ENCODE data around the gene SLC19A1.

Gene SLC19A1

DNA sequence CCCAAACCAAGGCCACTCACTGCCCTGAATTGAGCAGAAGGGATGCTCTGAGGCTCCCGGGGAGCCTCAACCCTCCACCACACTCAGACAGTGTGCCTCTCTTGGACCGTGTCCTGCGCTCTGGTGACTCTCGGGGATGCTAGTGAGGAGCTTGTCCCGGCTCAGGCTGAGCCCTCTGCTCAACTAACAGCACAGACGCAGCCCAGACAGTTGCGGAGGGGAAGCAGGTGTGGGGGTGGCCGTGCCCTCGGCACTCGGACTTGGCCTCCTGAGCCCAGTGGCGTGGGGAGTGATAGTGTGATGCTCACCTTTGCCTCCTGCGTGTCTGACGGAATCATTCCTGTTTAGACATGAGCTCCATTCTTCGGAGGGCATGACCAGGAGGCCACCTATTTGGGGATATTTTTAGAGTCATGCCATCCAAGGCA lies 15.4 kb upstream of the SLC19A1 start:
- no peak for DNase-seq

DNA sequence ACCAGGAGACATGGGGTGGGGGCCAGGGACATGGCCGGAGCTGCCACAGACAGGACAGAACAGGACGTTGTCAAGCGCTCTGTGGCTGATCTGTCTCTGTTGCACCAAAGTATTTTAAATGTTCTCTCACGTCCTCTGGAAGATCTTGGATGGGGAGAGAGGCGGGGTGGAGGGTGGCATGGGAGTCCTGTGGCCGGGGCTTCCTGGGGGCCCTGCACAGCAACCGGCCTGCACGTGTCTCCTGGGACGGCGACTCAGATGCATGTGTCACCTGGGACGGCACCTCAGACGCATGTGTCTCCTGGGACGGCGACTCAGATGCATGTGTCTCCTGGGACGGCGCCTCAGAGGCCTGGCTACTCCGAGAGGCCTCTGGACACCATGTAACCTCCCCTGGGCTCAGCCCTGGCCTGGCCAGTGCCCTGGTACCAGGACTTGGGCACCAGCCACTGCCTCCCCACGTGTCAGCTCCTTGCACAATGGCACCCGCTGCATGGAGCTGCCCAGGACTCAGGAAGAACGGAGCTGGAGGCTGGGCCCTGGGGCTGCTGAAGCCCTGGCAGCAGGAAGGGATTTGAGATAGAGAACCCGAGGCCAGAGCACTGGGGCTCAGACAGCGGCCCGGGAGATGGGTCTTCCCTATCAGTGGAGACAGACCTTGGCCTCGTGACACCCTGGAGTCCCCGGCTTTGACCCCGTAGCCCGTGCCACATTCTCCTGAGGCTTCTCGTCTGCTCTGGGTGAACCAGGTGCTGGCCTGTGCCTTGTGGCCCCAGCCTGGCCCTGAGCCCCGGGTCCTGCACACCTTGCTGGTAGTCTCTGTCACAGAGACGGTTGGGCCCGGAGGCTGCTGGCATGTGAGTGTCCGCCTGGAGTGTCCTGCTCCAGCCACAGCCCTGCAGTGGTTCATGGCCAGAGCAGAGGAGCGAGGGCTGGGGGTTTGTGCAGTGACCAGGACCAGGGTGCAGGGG lies 14.7 kb upstream of the SLC19A1 start:
- DNase-seq = no peak

DNA sequence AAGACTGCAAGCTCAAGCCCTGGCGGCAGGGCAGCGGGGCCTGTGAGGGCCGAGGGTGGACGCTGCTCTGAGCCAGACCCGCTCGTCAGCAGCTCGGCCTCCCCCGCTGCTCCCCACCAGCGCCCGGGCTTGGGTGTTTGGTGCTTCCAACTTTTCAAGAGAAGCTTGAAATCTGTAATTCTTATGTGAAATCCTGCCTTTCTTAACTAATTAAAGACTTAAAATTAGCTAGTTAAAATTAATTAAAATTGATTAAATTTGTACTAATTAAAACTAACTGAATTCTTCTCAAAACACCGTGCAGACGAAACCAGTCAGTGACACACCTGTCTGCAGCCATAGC lies 14.0 kb upstream of the SLC19A1 start:
- no peak for DNase-seq

DNA sequence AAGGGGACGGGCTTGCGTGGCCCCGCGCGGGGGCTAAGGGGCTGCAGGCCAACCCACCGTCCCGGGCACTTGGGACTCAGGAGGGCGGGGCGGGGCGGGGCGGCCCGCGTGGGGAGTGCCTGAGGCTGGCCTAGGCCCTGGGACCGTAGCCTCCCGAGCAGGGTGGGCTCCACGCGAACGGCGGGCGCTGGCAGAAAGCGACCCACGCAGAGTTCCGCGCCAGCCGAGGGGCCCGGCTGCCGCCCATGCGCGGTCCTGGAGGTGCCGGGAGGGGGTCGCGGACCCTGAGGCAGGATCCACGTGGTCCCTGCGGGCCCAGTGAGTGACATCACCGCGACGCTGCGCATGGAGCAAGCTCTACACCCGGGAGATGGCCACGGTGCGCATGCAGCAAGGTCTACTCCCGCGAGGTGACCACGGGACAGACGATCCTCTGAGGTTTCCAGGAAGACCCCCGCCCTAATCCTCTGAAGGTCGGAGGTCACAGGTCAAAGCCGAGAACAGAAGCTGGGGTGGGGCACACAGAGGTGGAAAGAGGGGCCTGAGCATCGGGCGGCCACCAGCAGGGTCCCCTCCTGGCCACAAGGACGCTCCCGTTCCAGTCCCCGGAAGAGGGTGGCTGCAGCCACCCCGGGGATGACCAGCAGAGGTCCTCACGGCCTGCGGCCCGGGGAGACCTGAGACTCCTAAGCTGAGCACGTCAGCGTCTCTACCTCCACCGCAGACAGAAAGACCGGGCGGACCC lies 13.5 kb upstream of the SLC19A1 start:
- no peak for DNase-seq

DNA sequence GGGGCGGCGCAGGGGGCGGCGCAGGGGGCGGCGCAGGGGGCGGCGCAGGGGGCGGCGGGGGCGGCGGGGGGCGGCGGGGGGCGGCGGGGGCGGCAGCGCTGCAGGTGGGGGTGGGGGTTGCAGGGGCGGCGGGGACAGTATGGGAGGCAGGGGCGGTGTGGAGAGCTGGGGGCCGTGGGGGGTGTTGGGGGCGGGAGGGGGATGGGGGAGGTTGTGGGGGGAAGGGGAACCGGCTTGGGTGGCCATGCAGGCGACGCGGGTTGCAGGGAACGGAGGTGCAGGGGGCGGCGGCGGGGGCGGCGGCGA lies 13.0 kb upstream of the SLC19A1 start:
- DNase-seq = no peak

DNA sequence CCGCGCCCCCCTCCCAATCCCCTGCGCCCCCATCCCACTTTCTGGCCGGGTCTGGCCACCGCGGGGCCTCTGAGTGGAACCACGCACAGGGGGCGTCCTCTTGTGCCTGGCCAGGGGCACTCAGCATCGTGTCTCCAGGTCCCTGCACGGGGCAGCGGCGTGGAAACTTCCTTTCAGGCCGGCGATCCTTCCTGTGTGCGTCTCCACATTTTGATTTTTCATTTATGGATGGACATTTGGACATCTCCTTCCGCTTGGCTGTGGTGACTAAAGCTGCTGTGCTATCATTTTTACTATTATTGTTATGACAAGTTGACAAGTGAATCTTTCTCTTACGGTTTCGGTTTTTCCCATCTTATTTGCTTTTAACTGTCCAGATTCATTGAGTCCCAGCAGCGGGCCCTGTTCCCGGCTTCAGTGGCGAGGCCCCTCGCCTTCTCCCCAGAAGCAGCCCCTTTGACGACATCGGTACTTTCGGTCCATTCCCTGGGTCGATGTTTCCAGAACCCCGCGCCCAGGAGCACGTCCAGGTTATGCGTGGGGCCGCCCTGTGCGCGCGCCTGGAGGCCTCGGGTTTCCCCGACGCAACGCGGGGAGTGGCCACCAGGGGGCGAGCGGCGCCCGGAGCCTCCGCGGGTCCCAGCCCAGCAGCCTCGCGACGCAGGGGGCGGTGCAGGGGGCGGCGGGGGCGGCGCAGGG lies 12.4 kb upstream of the SLC19A1 start:
- DNase-seq = no peak

DNA sequence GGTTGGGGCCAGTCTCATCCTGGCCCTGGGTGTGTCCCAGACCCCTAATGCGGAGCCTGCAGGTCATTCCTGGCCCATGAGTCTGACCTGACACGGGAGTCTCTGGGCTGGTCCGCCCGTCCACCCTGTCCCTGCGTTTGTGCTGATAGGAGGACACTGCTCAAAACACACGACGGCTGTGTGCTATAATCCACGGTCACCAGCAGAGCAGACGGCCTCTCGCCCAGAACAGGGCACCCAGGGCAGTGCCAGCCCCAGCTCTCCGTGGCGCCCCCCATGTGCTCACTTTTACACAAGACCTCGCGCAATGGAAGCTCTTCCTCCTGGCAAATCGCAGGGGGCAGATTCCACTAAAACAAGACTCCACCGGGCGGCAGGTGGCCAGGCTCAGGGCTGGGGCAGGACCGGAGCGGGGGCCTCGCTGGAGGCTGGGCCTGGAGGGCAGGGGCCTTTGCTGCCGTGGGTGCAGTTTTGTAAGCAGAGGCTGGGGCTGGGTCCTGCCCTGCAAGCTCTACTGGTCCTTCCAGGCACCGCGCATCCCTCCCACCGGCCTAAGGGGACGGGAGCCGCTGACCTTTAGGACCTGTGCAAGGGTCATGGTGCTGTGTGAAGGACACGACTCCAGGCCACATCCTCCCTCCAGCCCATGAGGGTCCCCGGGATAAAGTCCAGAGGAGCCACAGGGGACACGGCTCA lies 10.6 kb upstream of the SLC19A1 start:
- no peak for DNase-seq

DNA sequence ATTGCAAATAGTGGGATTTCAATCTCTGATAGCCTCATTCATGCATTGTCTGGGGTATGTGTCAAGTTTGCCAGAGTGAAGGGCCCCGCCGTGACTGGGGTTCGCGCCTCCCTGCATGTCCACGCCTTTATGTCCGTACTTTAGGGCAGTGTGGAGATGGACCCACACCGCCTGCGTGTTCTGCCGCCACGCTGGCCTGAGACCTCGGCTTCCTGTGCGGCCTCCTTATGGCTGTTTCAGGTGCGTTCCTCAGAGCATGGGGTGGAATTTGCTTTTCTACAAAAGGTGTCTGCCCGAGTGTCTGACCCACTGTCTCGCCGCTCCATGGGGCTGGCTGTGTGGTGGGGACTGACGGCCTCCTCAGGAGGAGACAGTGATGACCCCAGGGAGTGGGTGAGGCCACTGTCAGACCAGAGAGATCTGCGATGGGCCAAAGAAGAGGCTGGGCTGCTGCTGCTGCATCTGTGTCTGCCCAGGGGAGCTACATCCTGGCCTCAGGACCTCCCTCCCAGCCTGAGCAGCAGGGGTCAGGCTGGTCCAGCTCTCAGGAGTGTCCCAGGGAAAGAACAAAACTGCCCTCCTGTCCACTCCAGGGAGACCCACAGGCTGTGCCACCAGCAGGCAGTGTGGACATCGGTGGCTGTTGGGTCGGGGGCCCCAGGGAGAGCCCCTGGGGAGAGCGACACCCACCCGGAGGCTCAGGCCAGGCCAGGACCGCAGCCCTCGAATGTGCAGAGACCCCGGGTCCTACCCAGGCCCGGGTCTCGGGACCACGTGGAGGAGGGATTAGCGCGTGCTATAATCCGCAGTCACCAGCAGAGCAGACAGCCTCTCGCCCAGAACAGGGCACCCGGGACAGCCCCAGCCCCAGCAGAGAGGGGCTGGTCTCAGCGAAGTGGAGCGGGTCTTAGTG lies 9.8 kb upstream of the SLC19A1 start:
- DNase-seq = no peak

DNA sequence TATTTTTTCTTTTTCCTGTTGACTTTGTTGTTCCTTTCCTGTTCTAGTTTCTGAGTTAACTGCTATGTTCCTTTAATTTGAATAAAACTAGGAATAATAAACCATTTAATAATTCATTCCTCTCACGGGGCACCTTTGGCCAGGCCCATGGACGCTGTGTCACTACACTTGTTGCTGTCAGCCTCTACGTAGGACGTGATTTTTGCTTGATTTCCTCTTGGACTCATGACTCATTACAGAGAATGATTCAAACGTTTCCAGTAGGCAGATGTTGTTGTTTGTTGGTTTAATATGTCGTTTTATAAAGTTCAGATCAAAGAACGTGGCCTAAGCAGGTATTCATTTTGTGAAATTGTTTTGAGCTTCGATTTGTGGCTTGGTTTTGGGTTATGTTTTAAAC lies 9.1 kb upstream of the SLC19A1 start:
- DNase-seq = no peak

DNA sequence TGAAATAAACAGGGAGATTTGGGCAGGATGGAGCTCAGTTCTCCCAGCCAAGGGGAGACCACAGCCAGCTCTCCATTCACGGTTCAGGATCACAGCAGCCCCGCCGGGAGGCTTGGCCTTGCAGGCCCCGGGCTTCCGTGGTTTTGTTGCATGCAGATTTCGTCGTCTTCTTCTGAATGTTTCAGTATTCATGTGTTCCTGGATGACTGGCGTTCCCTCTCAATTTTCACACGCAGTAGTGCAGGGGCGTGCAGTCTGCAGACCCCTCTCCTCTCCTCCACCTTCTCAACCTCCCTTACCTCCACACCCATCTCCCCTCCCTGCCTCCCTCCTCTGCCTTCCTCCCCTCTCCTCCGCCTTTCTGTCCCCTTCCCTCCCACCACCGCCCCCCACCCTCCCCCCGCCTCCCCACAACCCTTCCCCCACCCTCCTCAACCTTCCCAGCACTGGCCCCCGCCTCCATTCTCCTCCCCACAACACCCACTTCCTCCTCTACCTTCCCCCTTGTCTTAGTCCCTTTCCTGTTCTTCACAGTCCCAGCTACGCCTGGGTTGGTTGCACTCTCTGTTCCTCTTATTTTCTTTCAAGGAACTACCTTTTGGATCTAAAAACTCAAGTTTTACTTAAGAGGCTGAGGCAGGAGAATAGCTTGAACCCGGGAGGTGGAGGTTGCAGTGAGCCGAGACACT lies 8.4 kb upstream of the SLC19A1 start:
- no peak for DNase-seq

DNA sequence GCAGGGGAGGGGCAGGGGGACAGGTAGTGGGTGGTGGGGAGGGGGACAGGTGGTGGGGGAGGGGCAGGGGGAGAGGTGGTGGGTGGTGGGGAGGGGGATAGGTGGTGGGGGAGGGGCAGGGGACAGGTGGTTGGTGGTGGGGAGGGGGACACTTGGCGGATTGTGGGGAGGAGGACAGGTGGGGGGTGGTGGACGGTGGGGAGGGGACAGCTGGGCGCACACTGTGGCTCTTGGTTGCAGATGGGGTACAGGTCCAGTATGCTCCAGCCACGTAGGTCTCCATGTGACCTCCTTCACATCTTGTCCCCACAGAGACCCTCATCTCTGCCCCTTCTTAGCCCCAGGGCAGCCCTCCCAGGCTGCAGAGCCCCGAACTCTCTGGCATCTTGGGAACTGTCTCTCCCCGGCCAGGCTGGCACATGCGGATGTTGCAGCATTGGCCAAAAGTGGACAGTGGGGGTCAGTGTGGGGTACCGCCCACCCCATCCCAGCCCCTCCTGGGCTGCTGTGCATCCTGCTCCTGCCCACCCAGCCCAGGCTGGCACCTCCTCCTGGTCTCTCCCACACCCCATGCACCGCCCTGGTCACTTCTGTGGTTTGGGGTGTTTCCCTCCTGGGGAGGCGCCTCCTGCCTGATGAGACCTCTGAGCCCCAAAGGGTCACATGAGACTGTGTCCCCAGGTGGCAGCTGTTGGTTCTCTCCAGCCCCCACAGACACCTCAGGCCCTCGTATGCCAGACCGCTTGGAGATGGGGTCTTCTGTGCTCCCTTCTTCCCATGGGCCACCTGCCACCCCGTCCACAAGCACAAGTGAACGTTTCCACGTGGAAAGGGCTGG lies 7.6 kb upstream of the SLC19A1 start:
- no peak for DNase-seq

DNA sequence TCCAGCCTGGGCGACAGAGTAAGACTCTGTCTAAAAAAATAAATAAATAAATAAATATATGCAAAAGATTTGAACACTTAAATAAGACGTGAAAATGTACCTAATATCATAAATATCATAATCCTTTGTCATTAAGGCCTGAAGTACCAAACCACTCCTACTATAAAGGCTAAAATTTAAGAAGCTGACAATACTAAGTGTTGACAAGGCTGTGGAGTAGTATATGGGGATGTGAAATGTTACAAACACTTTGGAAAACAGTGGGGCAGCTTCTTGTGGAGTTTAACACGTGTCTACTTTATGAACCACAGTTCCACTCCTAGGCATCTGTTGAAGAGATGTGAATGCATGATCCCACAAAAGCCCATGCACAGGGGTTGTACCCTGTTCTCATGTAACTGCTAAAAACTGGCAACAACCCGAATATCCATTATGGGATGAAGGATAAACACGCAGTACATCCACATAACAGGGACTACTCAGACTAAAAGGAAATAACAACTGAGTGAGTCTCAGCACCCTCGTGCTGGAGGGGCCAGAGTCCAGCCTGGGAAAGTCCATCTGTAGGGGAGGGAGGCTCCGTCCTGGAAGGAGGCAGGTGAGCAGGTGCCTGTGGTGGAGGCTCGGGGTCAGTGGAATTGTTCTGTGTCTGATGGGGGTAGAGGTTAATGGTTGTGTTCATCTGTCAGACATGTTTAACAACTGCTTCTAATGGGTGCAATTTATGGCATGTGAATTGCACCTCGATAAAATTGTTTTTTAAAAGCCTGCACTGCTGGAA lies 6.7 kb upstream of the SLC19A1 start:
- no peak for DNase-seq

DNA sequence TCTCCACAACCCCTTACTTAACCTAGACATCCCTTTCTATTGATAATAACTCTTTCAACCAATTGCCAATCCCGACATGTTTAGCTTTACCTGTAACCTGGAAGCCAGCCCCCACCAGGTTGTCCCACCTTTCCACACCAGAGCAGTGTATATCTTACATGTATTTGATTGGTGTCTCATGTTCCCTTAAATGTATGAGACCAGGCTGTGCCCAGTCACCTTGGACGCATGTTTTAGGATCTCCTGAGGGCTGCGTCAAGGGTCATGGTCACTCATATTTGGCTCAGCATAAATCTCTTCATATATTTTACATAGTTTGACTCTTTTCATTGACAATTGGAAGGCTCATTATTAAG lies 5.3 kb upstream of the SLC19A1 start:
- no peak for DNase-seq

DNA sequence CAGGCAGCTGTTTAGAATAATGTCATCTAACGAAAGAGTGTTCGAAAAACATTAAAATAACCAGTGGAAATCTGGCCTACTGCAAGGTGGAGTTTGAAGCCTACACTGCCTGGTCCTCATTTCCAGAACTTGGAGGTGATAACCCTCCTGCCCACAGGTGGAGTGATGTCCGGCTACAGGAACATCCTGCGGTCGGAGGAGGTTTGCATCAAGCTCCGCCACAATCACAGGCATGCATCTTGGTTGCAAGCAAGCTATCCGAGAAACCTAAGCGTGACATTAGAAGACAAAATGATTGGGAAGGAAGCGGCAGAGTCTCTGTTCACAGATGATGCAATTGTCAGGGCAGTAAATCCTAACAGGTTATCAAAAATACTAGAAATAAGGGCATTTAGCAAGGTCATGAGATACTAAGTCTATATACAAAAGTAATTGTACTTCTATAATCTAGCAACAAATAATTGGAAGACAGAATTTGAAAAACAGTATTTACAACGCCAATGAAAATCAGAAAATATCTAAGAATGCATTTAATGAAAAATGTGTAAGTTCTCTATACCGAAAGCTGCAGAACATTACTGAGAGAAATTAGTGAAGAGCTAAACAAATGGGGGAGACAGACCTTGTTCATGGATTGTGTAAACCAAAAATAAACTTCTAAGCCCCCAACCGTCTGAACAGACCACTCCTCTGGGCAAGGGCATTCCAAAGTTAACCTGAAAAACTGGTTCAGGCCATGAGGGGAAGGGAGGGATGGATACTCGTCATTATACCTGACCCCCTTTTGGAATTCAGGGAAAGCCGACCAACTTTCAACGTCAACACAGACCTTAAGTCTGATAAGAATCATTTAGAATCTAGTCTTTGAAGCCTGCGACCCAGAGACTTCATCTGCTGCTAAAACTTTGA lies 4.7 kb upstream of the SLC19A1 start:
- no peak for DNase-seq

DNA sequence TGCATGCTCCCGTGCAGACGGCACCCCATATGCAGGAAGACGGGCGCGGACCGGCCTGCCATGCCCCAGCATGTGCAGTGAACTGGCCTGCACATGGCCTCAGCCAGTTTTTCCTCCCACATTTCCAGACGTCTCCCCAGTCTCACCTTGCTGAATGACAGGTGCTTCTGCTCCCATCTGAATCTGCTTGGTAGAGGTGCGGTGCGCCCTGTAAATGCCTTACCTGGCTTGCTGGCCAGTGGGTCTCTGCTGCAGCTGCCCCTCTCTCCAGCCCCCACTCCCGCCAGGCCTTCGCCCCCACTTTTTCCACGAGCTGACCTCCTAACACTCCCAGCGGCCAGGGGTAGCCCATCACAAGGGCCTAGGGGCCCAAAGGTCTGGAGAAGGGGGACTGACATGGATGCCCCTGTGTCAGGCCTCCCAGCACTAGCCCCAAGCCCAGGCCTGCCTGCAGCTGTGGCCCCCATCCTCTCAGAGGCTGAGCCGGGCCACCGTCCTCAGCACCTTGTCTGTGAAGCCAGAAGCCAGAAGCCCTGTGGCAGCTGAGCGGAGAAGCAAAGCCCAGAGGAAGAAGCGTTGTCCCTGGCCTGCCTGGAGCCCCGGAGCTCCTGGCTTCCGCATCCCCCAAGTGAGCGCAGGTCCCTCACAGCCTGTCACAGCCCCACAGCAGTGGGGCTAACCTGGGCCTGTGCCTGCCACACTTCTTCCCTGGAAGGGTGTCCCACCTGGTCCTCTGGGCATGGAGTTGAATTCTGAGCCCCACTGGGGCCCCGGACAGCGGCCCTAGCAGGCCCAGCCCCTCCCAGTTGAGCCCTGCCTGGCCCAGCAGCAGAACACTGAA lies 3.7 kb upstream of the SLC19A1 start:
- DNase-seq = no peak

DNA sequence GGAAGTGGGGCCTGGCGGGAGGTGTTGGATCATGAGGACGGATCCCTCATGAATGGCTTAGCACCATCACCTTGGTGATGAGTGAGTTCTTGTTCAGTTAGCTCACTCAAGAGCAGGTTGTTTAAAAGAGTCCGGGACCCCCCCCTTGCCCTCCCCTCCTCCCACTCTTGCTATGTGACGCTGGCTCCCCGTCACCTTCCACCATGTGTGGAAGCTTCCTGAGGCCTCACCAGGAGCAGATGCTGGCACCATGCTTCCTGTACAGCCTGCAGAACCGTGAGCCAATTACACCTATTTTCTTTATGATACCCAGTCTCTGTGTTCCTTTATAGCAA lies 3.0 kb upstream of the SLC19A1 start:
- no peak for DNase-seq

DNA sequence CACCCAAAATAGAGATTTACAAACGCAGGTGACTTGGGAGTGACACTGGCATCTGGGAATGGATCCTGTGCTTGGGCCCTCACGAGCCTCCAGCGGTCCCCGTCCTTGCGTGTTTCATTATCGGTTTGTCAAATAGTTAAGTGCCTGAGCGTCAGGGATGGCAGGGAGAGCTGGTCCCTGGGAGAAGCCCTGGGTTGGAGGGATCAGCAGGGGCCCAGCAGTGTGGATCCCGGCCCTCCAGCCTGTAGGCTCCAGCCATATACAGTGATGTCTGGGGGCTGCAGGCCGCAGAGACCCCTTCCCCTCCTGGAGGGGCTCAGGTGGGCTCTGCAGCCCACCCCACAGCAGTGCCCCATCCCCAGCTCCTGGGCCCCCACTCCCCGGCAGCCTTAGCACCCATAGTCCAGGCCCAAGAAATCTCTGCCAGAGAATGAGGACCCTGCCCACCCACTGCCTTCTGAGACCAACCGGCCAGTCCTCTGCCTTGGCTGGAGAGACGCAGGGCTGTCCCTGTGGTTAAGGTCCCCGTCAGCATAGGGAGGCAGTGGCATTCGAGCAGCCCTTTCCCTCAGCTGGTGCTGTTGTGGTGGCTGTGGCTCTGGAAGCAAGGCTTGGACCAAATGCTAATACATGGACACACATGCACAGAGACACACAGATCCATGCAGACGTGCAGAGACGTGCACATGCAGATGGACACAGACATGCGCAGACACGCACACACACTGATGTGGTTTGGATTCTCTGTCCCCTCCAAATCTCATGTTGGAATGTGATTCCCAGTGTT lies 2.4 kb upstream of the SLC19A1 start:
- no peak for DNase-seq

Data from NCI-H2081 treated with DMSO at 0.1 percent for 48 hours (cell line).